GM18868 (cell line): ENCODE measurements around the gene CACNA2D2.

ENCODE experiments used
- ATAC-seq: cut with Tn5 transposase; IDR thresholded peaks from one replicate; pipeline ENCODE4 v1.9.1; 2021; ENCODE audit warnings: mild to moderate bottlenecking, moderate library complexity; ENCODE audit not compliant: unreplicated experiment

CACNA2D2 gene

DNA sequence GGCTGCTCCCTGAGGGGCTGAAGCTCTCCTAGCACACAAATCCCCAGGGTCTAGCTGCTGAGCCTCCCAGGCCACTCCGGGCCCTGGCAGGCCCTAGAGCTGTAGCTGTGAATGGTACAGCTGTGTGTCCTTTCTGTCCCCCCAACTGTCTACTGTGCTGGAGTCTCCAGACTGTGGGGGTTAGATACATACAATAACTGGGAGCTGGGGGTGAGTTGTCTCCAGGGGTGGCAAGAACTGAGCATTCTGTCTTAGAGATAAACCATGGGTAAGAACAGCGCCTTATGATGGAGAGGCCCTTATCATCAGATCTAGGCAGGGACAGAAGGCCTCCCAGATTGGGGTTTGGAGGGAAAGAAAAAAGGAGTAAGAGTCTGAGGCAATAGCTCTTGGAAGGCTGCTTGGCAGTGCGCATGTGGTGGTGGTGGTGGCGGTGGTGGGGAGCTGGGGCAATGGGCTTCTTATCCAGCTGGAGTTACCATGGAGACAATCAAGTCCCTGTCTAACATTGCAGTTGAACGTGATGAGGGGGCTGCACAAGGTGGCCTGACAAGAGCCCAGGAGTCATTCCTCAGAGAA lies 149.2 kb downstream of the CACNA2D2 start:
- no peak for ATAC-seq

DNA sequence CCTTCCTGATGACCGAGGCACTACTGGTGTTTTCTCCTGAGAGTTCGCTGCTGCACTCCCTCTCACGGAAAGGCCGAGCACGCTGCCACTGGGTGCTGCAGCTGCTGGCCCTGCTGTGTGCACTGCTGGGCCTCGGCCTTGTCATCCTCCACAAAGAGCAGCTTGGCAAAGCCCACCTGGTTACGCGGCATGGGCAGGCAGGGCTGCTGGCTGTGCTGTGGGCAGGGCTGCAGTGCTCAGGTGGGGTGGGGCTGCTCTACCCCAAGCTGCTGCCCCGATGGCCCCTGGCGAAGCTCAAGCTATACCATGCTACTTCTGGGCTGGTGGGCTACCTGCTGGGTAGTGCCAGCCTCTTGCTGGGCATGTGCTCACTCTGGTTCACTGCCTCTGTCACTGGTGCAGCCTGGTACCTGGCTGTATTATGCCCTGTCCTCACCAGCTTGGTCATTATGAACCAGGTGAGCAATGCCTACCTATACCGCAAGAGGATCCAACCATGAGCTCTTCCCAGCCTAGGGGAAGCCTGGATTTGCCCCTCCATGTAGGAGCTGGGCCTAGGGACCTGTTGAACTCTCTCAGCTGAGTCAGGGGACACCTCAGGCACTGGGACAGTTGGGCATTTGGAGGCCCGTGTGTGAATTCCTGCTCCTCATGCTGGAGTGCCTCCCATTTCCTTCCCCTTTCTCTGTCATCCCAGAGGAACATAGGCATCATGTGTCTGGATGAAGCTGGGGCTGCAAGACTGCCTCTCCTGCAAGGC lies 150.0 kb downstream of the CACNA2D2 start:
- no peak for ATAC-seq

DNA sequence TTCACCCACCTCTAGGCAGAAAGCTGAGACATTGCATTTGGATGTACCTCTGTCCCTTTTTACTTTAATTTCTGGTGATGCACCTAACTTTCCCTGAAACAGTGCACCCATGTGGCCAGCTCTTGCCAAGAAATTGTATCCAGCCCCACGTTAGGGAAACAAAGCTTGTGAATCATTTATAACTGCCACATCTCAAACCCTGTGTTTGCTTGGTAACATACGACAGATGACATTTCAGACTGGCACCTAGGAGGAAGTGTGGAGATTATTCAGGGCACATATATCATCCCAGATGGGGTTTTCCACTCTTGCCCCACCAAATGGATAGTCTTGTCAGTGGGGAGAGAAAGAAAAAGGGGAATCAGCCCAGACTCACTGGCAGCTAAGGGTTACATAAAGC lies 150.7 kb downstream of the CACNA2D2 start:
- no peak for ATAC-seq

DNA sequence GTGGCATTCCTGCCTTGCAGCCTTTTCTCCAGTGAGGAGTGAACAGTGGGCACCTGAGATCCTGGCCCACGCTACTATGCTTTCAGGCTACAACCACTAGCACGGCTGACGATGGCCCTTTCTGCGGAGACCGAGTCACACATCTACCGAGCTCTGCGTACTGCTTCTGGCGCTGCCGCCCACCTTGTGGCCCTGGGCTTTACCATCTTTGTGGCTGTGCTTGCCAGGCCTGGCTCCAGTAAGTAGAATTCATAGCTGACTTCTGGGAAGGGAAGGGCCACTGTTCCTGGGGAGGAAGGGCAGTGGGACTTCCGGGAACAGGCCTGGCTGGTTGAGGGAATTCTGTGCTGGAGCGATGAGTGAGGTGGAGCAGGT lies 152.1 kb downstream of the CACNA2D2 start:
- ATAC-seq: no peak

DNA sequence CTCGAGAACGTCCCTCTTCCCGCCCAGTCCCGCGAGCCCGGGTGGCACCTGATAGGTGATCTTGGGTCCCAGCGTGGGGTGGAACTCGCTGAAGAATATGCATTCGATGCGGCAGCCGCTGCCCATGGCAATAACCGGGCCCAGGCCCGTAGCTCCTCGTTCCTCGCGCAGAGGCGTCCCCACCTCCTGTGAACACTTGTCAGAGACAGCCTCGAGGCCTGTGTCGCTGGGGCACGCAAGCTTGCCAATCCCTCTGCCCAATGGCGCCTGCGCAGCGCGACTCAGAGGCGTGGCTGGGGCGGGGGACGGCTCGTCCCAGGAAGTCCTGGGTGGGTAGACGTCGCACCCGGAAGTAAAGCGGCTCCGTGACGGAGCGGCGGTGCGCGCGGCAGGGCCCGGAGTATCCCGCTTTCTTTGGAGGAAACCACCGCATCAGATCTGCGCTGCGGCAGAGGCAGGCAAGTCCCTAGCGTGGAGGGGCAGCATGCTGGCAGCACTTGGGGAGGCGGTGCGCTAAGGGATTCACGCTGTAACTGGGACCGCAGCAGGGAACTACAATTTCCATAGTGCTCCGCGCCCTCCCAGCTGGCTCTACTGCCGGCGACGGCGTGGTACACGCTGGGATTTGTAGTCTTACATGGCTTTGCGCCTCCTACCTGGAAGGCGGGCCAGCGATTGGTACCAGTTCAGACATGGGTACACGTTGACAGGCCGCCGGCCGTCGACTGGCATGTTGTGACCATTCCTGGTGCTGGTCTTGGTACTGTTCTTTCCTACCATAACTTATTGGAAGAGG lies 152.7 kb downstream of the CACNA2D2 start, which contains the start of the genes CYB561D2 and NPRL2:
Gene CYB561D2 (plus strand): TSS at position 336 of the 796 bp plus-strand sequence. CDS start 572 bp downstream, outside the sequence.
Gene NPRL2 (minus strand): TSS at position 249 of the 796 bp plus-strand sequence. CDS start 123 bp downstream, at position 126.
- ATAC-seq: peak; percentile 86

DNA sequence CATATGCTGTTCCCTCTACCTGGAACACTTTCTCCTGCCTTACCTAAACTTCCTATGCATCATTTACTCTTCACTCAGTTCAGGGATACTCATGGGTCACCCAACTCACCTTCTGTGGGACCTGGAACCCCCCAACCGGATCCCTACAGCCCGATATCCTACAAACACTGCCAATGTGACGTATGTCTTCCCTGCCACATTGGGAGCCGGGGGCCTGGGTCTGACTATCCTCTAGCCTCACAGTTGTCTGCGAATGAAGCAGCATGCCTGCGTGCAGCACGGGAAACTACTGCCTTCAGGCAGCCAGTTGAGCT lies 153.3 kb downstream of the CACNA2D2 start:
- ATAC-seq: no peak

DNA sequence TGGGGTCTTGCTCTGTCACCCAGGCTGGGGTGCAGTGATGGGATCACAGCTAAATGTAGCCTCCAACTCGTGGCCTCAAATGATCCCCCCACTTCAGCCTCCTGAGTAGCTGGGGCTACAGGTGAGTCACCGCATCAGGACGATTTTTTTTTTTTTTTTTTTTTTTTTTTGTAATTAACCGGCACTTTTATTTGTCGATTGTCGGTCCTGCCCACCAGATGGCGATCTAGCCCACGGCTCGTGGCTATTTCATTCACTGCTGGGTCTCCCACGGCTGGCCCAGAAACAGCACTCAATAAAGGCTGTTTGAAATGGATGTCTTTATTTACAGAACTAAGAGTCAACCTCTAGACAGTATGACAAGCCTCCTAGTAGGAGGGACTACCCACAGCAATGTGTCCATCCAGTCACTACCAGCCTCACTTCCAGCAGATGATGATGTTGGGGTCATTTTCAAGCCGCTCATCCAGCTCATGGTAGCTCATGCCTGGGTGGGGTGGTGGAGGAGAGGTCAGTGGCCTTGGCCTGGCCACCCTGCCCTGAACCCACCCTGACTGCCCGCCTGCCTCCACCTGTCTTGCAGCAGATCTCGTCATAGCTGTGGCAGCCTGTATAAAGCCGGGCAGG lies 156.1 kb downstream of the CACNA2D2 start:
- no peak for ATAC-seq

DNA sequence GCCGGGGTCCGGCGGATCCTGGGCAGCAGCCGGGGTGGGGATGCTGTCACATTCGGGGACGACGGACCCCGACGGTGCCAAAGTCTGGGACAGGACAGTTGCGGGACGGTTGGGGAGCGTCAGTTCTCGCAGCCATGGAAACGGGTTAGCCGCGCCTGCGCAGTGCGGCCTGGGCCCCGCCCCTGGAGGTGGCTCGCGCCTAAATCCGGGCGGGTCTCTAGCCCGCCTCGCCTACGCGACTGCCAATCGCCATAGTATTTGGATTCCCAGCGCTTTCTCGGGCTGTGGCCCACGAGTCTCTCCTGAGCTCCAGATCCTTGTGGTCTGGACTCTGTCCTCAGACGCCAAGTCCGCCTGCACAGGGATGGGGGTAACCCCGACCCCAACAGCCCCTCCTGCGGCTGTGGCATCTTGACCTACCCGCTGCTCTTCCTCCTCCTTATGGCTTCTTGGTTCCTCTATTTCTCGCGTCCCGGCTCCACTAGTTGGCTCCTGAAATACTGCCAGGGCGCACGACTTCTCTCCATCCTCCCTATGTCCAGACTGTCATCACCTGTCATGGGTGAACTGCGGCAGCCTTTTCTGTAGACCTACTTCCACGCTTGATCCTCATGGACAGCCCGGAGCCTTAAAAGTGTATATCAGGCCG lies 157.7 kb downstream of the CACNA2D2 start, which contains the start of gene ZMYND10:
Gene ZMYND10 (minus strand): TSS at position 147 of the 649 bp plus-strand sequence. CDS start 153 bp downstream, outside the sequence.
- ATAC-seq: no peak

DNA sequence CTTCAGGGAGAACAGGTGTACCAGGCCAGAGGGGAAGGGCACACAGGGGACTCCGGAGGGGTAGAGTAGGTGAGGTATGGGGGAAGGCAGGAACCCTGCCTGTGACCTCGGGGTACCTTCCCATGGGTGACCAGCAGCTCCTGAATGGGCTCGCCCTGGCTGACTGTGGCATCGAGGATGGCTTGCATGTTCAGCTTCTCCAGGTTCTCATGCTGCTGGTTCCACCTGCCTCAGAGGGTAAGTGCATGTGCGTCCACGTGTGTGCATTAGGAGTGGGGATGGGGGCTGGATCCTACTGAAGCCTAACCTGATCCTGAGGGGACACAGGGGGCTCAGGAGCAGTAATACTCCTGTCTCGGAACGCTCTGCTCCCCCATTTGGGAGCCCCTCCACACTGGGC lies 158.4 kb downstream of the CACNA2D2 start:
- no peak for ATAC-seq

DNA sequence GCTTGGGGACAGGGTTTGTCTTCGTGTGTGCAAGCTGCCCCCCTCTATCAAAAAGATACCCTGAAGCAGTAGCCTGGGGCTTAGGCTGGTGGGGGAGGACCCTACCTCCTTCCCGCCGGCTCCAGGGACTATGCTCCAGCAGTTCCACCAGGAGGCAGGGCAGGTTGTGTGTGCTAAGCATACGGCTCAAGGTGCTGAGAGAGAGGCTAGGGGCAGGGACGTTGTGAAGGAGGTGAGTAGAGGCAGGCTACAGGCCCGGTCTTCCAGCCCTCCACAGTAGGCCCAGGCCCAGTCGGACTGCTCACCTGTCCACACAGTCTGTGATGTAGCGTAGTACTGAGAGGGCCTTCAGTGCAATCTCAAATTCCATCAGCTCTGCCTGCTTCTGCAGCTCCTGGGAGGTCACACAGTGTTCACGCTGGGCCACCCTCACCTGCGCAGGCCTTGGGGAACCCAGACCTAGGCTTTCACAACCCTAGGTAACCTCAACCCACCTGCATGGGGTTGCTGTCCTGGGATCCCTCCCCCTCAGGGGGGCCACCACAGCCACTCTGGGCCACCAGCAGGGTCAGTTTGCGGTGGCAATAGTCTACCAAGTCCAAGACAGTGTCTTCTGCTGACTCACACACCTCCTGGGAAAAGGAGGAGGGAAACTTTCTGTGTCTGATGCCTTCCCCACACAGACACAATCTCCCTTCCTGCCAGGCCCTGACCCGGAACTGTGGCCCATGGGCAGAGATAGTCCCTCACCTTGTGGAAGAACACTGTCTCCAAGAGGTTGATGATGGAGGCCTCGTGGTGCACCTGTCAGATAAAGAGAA lies 160.4 kb downstream of the CACNA2D2 start:
- no peak for ATAC-seq

DNA sequence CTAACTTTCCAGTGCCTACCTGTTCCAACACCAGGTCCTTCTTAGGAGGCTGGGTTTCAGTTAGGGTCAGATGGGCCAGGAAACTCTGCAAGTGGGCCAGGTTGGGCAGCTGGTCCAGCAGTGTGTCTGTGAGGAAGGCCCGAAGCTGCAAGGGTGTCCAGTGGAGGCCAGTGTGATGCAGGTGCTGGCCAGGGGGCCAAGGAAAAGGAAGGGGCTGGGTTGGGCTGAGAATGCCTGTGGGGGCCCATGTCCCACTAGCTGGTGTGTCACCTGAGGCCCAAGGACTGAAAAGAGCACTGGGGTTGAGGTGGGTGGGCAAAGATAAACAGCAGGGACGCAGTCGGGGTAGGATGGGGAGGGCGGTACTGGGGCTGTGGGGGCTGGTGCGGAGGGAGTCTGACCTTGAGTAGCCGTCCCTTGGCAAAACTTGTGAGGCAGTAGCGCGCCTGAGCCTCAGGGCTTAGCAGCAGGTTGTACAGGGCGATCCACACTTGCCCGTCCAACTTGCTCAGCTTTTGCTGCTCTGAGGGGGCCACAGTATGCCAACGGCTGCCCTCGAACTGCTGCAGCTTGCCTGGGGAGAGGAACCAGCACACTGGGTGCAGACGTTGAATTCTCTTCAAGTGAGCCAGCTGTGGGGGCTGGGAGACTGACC lies 161.3 kb downstream of the CACNA2D2 start:
- ATAC-seq: no peak

DNA sequence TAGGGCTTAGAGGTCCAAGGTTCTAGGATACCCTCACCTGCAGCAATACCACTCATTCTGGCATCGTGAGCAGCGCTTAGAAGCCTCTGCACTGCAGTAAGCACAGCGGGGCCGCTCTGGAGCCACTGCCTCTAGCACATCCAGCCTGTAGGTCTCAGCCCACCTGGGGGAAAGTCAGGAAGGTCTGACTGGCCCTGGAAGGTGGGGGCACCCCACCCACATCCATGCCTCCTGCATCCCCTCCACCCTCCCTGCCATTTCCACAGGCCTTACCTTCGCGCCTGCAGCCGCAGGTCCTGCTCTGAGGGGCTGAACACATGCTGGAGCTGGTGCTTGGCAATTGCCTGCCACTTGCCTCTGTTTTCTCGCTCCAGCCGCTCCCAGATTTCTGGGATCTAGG lies 161.9 kb downstream of the CACNA2D2 start:
- no peak for ATAC-seq

DNA sequence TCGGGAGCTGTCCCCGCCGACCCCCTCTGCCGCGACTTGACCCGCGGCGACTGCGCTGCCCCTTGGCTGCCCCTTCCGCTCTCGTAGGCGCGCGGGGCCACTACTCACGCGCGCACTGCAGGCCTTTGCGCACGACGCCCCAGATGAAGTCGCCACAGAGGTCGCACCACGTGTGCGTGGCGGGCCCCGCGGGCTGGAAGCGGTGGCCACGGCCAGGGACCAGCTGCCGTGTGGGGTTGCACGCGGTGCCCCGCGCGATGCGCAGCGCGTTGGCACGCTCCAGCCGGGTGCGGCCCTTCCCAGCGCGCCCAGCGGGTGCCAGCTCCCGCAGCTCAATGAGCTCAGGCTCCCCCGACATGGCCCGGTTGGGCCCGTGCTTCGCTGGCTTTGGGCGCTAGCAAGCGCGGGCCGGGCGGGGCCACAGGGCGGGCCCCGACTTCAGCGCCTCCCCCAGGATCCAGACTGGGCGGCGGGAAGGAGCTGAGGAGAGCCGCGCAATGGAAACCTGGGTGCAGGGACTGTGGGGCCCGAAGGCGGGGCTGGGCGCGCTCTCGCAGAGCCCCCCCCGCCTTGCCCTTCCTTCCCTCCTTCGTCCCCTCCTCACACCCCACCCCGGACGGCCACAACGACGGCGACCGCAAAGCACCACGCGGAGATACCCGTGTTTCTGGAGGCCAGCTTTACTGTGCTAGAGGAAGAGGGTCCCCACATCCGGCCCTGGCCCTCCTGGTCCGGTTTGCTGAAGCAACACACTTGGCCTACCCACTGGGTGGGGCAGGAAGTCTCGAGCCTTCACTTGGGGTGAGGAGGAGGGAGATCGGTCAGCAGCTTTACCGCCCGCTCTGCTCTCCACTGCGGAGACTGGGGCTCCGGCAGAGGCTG lies 162.7 kb downstream of the CACNA2D2 start, which contains the start of gene RASSF1:
Gene RASSF1 (minus strand): TSS at position 389 of the 882 bp plus-strand sequence. CDS start 31 bp downstream, at position 358.
- peak; percentile 23 for ATAC-seq

DNA sequence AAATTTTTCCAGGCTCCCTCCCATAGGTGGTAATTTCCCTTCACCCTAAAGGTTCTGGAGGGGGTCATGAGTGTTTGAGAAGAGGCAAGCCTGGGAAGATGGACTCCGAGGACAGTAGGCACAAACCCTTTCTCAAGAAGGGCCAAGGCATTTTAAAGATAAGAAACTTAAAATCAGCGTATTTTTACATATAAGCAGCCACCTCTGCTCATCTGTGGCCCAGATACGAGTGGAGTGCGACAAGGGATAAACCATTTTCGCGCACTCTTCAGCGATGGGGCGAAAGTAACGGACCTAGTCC lies 163.3 kb downstream of the CACNA2D2 start:
- ATAC-seq: no peak

DNA sequence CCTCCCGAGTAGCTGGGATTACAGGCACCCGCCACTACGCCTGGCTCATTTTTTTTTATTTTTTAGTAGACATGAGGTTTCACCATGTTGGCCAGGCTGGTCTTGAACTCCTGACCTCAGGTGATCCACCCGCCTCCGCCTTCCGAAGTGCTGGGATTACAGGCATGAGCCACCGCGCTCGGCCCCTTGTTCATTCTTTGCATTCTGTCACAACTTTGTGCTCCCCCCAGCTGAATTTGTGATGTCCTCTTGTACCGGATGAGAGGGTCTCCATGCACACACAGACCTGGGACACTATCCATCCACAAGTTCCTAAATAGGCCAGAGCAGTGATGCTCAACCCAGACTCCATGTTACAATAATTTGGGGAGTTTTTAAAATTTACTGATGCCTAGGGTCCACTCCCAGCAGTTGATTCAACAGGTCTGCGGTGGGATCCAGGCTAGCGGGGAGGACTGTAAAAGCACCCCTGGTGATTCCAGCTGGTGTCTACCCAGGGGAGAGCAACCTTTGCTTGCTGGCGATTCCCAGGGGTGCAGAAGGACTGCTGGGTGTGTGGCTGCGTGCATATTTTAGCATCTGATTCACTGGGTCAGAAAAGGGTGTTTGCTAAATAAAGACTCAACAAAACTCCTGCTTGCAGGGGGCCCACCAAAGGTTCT lies 163.8 kb downstream of the CACNA2D2 start:
- no peak for ATAC-seq

DNA sequence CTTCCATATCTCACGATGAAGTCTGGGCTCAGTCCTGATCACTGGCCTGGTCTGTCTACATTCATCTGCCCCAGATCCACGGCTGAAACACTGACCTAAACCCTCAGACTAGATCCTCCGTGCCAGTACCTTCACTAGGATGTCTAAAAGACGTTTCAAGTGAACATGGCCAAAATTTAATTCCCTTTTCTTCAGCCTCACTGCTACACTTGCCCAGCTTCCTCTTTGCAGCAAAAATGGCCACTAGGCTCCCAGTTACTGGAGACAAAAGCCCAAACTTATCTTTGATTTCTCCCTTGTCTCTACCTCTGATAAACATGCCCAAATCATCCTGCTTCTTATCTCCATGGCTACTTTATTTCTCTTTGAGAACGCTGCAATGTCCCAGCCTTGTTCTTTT lies 164.5 kb downstream of the CACNA2D2 start:
- no peak for ATAC-seq

DNA sequence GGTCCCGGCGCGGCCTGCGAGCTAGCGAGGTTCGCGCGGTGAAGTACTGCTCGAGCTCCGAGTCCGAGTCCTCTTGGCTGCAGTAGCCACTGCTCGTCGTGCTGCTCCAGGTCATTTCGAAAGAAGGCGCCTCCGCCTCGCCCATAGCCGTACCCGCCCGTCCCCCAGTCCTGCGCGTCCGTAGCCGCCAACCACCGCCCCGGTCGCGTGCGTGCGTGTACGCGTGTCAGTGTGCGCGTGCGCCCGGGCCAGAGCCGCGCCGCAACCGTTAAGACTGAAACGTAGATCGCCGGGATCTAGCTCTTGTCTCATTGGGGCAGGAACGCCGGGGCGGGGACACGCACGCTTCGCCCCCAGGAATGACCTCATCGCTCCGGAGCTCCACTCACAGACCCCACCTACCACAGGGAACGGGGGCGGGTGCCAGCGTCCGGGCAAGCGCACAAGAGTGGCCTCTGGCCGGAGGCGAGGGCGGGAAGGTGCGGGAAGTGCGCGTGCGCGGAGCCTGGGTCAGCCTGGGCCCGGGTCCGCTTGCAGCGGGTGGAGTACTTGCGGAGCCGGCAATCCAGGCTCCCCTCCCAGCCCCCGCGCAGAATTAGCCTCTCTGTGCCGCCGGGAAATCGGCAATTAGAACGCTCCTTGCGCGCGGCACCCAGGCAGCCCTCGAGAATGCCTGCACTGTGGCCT lies 166.1 kb downstream of the CACNA2D2 start:
- ATAC-seq: peak; percentile 76
